ENCODE data around the gene MYH6.

MYH6 gene

GRCh38 chr14:23356662-23357061, 51.4 kb downstream of the MYH6 start:
- no peak for TF ChIP-seq CTCF (IDR thresholded peaks at IDR 0.05)

- no peak for TF ChIP-seq CTCF (IDR thresholded peaks at IDR 0.05)
Measured at GRCh38 chr14:23355871-23356435, 52.1 kb downstream of the MYH6 start.

- no peak for TF ChIP-seq CTCF (IDR thresholded peaks at IDR 0.05)
Measured at GRCh38 chr14:23354990-23355389, 53.1 kb downstream of the MYH6 start.

- no peak for TF ChIP-seq CTCF (IDR thresholded peaks at IDR 0.05)
Measured at GRCh38 chr14:23353433-23353780, 54.7 kb downstream of the MYH6 start.

- no peak for TF ChIP-seq CTCF (IDR thresholded peaks at IDR 0.05)
Measured at GRCh38 chr14:23352506-23353432, 55.3 kb downstream of the MYH6 start, which contains the start of gene SLC22A17. Gene SLC22A17, minus strand, starts transcription at chr14:23352887.

GRCh38 chr14:23351681-23352505, 56.2 kb downstream of the MYH6 start:
- TF ChIP-seq CTCF (IDR thresholded peaks at IDR 0.05): no peak; the same call in 1 of the 2 replicates

GRCh38 chr14:23349156-23349845, 58.8 kb downstream of the MYH6 start:
- TF ChIP-seq CTCF (IDR thresholded peaks at IDR 0.05): no peak

All from LNCAP (cell line).